PFSK-1 (cell line): Measurements from ENCODE around the gene CARD10.

ENCODE experiments used
- FOXP2 ChIP-seq: optimal IDR thresholded peaks from 2 replicates; pipeline ENCODE3; 2011; ENCODE audit warnings: borderline replicate concordance, control low read depth, inconsistent platforms; ENCODE audit not compliant: insufficient read depth; ENCODE audit errors: extremely low read length, extremely low read depth
- POLR2AphosphoS5 ChIP-seq: IDR thresholded peaks from 2 replicates; pipeline ENCODE4 v1.6.1; 2012; ENCODE audit warnings: low read depth, mild to moderate bottlenecking, control low read depth, low read length, moderate library complexity
- SIN3A ChIP-seq: IDR thresholded peaks from 2 replicates; pipeline ENCODE4 v1.6.1; 2012; ENCODE audit warnings: mild to moderate bottlenecking, low read length, moderate library complexity, borderline replicate concordance; ENCODE audit not compliant: insufficient read depth
- TAF1 ChIP-seq: IDR thresholded peaks from 2 replicates; pipeline ENCODE4 v1.6.1; 2012; ENCODE audit warnings: low read length, control low read depth, borderline replicate concordance; ENCODE audit not compliant: insufficient read depth
- TF ChIP-seq, protein P1 (sequence below), 2 experiments: IDR thresholded peaks; 2 replicates each; pipeline versions ENCODE4 v1.6.1 to v1.8.0; 2011 to 2012; ENCODE audit warnings: low read depth in 2 of 2, low read length in 2 of 2, control low read depth in 1 of 2, inconsistent platforms in 1 of 2, mild to moderate bottlenecking in 1 of 2, moderate library complexity in 1 of 2; ENCODE audit not compliant: insufficient read depth in 1 of 2

GRCh38 chr22:37562049-37562875 is 43.0 kb upstream of the CARD10 start:
- TF ChIP-seq, protein P1, sequence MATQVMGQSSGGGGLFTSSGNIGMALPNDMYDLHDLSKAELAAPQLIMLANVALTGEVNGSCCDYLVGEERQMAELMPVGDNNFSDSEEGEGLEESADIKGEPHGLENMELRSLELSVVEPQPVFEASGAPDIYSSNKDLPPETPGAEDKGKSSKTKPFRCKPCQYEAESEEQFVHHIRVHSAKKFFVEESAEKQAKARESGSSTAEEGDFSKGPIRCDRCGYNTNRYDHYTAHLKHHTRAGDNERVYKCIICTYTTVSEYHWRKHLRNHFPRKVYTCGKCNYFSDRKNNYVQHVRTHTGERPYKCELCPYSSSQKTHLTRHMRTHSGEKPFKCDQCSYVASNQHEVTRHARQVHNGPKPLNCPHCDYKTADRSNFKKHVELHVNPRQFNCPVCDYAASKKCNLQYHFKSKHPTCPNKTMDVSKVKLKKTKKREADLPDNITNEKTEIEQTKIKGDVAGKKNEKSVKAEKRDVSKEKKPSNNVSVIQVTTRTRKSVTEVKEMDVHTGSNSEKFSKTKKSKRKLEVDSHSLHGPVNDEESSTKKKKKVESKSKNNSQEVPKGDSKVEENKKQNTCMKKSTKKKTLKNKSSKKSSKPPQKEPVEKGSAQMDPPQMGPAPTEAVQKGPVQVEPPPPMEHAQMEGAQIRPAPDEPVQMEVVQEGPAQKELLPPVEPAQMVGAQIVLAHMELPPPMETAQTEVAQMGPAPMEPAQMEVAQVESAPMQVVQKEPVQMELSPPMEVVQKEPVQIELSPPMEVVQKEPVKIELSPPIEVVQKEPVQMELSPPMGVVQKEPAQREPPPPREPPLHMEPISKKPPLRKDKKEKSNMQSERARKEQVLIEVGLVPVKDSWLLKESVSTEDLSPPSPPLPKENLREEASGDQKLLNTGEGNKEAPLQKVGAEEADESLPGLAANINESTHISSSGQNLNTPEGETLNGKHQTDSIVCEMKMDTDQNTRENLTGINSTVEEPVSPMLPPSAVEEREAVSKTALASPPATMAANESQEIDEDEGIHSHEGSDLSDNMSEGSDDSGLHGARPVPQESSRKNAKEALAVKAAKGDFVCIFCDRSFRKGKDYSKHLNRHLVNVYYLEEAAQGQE (IDR thresholded peaks at IDR 0.05; ENCODE audit: insufficient read depth in 1 of 2, low read depth in 2 of 2, low read length in 2 of 2), result no peak
- TF ChIP-seq POLR2AphosphoS5 (no peak), TAF1 (no peak), SIN3A (no peak), FOXP2 (no peak)
